Liver (tissue), 9 donors: ENCODE measurements around the gene EFEMP2. TPM values are rescaled to one million over a fixed set of nuclear protein-coding genes. Genes with fewer than 3 reads are reported as not detected.

Experiments
- DNase-seq: peaks from one replicate; pipeline ENCODE4 v3.0.0-alpha.2; 2017; ENCODE audit warnings: low spot score
- H3K27ac ChIP-seq, 2 donors: one replicate each; pipeline ENCODE4 v1.7.0; 2013; ENCODE audit warnings: inconsistent platforms in 2 of 2, low read length in 2 of 2, control low read depth in 1 of 2, low read depth in 1 of 2, mild to moderate bottlenecking in 1 of 2
- H3K27me3 ChIP-seq, 4 donors: one replicate each; pipeline versions ENCODE4 v1.6.1 to v1.7.0; 2013; ENCODE audit warnings: low read length in 3 of 4, inconsistent platforms in 1 of 4, mild to moderate bottlenecking in 1 of 4, moderate library complexity in 1 of 4; ENCODE audit not compliant: control insufficient read depth in 4 of 4, insufficient read depth in 4 of 4
- H3K36me3 ChIP-seq, 4 donors: one replicate each; pipeline versions ENCODE4 v1.6.1 to v1.7.0; 2013; ENCODE audit warnings: low read length in 3 of 4, mild to moderate bottlenecking in 3 of 4, low read depth in 1 of 4, moderate library complexity in 1 of 4; ENCODE audit not compliant: control insufficient read depth in 4 of 4, insufficient read depth in 3 of 4
- H3K4me1 ChIP-seq, 4 donors: one replicate each; pipeline versions ENCODE4 v1.6.1 to v1.7.0; 2013; ENCODE audit warnings: low read length in 3 of 4, mild to moderate bottlenecking in 3 of 4, moderate library complexity in 1 of 4; ENCODE audit not compliant: control insufficient read depth in 4 of 4, insufficient read depth in 4 of 4
- H3K4me3 ChIP-seq, 3 donors: one replicate each; pipeline versions ENCODE4 v1.6.1 to v1.7.0; 2013; ENCODE audit warnings: low read length in 3 of 3, control low read depth in 1 of 3, low read depth in 1 of 3, mild to moderate bottlenecking in 1 of 3
- H3K9ac ChIP-seq, 2 donors: one replicate each; pipeline ENCODE4 v1.7.0; 2013; ENCODE audit warnings: low read length in 2 of 2, mild to moderate bottlenecking in 2 of 2, moderate library complexity in 2 of 2, control low read depth in 1 of 2, low read depth in 1 of 2
- H3K9me3 ChIP-seq, 4 donors: one replicate each; pipeline versions ENCODE4 v1.6.1 to v1.7.0; 2013; ENCODE audit warnings: low read length in 3 of 4; ENCODE audit not compliant: control insufficient read depth in 4 of 4
- EGR1 ChIP-seq, 2 donors: IDR thresholded peaks; 2 replicates each; pipeline ENCODE4 v1.6.1; 2016 to 2018; ENCODE audit warnings: antibody characterized with exemption in 2 of 2, low read depth in 2 of 2
- FOXA1 ChIP-seq: IDR thresholded peaks from 2 replicates; pipeline ENCODE4 v1.6.1; 2016; ENCODE audit warnings: antibody characterized with exemption
- FOXA2 ChIP-seq: IDR thresholded peaks from 2 replicates; pipeline ENCODE4 v1.6.1; 2016; ENCODE audit warnings: antibody characterized with exemption
- GABPA ChIP-seq, 2 donors: IDR thresholded peaks in 1 of 2; conservative IDR thresholded peaks in 1 of 2; 2 replicates each; pipeline ENCODE4 v1.6.1; 2016; ENCODE audit warnings: antibody characterized with exemption in 2 of 2, mild to moderate bottlenecking in 1 of 2, moderate library complexity in 1 of 2
- HNF4A ChIP-seq, 2 donors: conservative IDR thresholded peaks; 2 replicates each; pipeline ENCODE4 v1.6.1; 2016; ENCODE audit warnings: antibody characterized with exemption in 2 of 2, mild to moderate bottlenecking in 2 of 2
- HNF4G ChIP-seq: IDR thresholded peaks from 2 replicates; pipeline ENCODE4 v1.6.1; 2016; ENCODE audit warnings: antibody characterized with exemption
- JUND ChIP-seq, 2 donors: IDR thresholded peaks; 2 replicates each; pipeline ENCODE4 v1.6.1; 2016; ENCODE audit warnings: antibody characterized with exemption in 2 of 2
- NR2F2 ChIP-seq: IDR thresholded peaks from 2 replicates; pipeline ENCODE4 v1.6.1; 2016; ENCODE audit warnings: antibody characterized with exemption
- RAD21 ChIP-seq, 2 donors: IDR thresholded peaks; 2 replicates each; pipeline ENCODE4 v1.6.1; 2016; ENCODE audit warnings: antibody characterized with exemption in 2 of 2, mild to moderate bottlenecking in 2 of 2
- RXRA ChIP-seq, 2 donors: IDR thresholded peaks; 2 replicates each; pipeline ENCODE4 v1.6.1; 2017 to 2018; ENCODE audit warnings: antibody characterized with exemption in 2 of 2, mild to moderate bottlenecking in 1 of 2
- SP1 ChIP-seq: IDR thresholded peaks from 2 replicates; pipeline ENCODE4 v1.6.1; 2018; ENCODE audit warnings: antibody characterized with exemption, mild to moderate bottlenecking
- TAF1 ChIP-seq: conservative IDR thresholded peaks from 2 replicates; pipeline ENCODE4 v1.6.1; 2016; ENCODE audit warnings: antibody characterized with exemption, mild to moderate bottlenecking
- YY1 ChIP-seq: IDR thresholded peaks from 2 replicates; pipeline ENCODE4 v1.6.1; 2016; ENCODE audit warnings: antibody characterized with exemption, mild to moderate bottlenecking
- WGBS: extraction: QIAGEN DNeasy Blood & Tissue Kit; methylation state at CpG from one replicate; pipeline ENCODE4 v1.1.7; 2013; 5-methylcytosine and 5-hydroxymethylcytosine counted together
- polyA plus RNA-seq, 2 donors: library from polyadenylated mRNA; stranded (reverse) in 1 of 2; unstranded in 1 of 2; fragments of 200-250 nt in 1 of 2; fragments of >200 nt in 1 of 2; fragmentation: Nextera tagmentation in 1 of 2; extraction: Ambion mirVana in 1 of 2; gene quantifications; one replicate each; pipeline versions ENCODE4 v1.2.1 to v1.2.3, GENCODE V29; 2013 to 2015
- total RNA-seq, 2 donors: library from RNA; depleted of rRNA; stranded (reverse); fragments of >200 nt; gene quantifications; one replicate each; pipeline ENCODE4 v1.2.3, GENCODE V29; 2014
- TF ChIP-seq, protein P1 (sequence below): fragments of 150-350 bp; IDR thresholded peaks from 2 replicates; pipeline ENCODE4 v1.5.1; 2017; ENCODE audit warnings: improper control_type of control experiment, low read depth, low read length; ENCODE audit not compliant: missing input control
- TF ChIP-seq, protein P2 (sequence below): IDR thresholded peaks from 2 replicates; pipeline ENCODE4 v1.6.1; 2016; ENCODE audit warnings: antibody characterized with exemption
- TF ChIP-seq, protein P3 (sequence below): IDR thresholded peaks from 2 replicates; pipeline ENCODE4 v1.6.1; 2016; ENCODE audit warnings: antibody characterized with exemption, mild to moderate bottlenecking
- TF ChIP-seq, protein P4 (sequence below): IDR thresholded peaks from 2 replicates; pipeline ENCODE4 v1.6.1; 2016; ENCODE audit warnings: antibody characterized with exemption
- TF ChIP-seq, protein P5 (sequence below): IDR thresholded peaks from 2 replicates; pipeline ENCODE4 v1.6.1; 2016; ENCODE audit warnings: antibody characterized with exemption
- donor health status: healthy.
- donor health status: healthy.
- donor health status: healthy.
- donor health status: healthy.
- donor health status: healthy.

Gene EFEMP2
- total and polyA plus RNA-seq, 4 donors = 5.0 to 10.7 (median 5.3) TPM

DNA sequence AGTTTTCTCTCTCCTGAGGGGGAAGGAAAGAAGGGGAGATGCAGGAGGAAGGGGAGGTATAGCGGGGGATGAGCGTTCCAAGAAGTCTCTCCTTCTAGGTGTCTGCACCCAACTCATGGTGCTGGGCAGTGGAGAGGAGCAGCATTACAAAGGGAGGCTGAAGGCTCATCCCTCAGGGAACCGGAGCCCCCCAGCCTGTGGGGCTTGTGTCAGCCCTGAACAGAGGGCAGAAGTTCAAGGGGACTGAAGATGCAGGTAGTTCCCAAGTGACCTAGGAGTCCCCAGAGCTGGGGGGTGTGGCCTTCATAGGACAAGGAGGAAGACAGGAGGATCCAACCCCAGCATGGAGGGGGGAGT, 44.5 kb upstream of the EFEMP2 start:
- DNase-seq = no peak
- no peaks in the 10 kb centered on the region for H3K27me3 ChIP-seq
- peaks cover 0 to 2% (median 0%) of the 10 kb centered on the region in 4 donors for H3K36me3 ChIP-seq
- no peak overlapping the region for H3K27ac ChIP-seq
- H3K9ac ChIP-seq = no peak overlapping the region
- peaks cover 7 to 31% (median 21%) of the 10 kb centered on the region in 4 donors for H3K4me1 ChIP-seq
- H3K9me3 ChIP-seq = no peaks in the 10 kb centered on the region
- TF ChIP-seq FOXA2 (no peak), SP1 (no peak), YY1 (no peak), RAD21 (IDR thresholded peaks at IDR 0.05) (no peak), RXRA (IDR thresholded peaks at IDR 0.05) (no peak)
- no peak overlapping the region for H3K4me3 ChIP-seq
- 95% methylated on average over 3 of the region's 3 CpGs for WGBS

DNA sequence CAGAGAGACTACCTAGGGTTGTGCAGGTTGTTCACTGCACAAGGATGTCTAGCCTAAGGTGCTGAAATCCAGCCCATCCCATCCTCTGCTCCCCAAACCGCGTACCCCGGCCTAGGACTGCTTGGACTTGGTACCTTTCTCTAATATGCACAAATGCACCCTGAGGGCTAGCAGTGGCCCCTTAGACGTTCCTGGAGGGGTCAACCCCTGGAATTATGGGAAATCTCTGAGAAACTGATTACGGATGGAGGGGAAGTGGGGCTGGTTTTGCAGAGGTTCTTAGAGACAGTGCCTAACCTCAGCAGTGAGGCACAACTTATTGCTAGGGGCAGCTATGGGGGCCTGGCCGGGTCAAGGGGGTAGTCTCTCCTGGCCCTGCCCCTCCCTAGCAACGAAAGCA, 43.8 kb upstream of the EFEMP2 start:
- TF ChIP-seq, protein P1, sequence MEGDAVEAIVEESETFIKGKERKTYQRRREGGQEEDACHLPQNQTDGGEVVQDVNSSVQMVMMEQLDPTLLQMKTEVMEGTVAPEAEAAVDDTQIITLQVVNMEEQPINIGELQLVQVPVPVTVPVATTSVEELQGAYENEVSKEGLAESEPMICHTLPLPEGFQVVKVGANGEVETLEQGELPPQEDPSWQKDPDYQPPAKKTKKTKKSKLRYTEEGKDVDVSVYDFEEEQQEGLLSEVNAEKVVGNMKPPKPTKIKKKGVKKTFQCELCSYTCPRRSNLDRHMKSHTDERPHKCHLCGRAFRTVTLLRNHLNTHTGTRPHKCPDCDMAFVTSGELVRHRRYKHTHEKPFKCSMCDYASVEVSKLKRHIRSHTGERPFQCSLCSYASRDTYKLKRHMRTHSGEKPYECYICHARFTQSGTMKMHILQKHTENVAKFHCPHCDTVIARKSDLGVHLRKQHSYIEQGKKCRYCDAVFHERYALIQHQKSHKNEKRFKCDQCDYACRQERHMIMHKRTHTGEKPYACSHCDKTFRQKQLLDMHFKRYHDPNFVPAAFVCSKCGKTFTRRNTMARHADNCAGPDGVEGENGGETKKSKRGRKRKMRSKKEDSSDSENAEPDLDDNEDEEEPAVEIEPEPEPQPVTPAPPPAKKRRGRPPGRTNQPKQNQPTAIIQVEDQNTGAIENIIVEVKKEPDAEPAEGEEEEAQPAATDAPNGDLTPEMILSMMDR = no peak
- TF ChIP-seq FOXA1 (no peak), SP1 (no peak), RAD21 (IDR thresholded peaks at IDR 0.05) (no peak), NR2F2 (no peak), JUND (IDR thresholded peaks at IDR 0.05) (no peak), FOXA2 (no peak), GABPA (IDR thresholded peaks at IDR 0.05 in 1 of 2, conservative IDR thresholded peaks at IDR 0.05 in 1 of 2) (no peak), TAF1 (no peak), YY1 (no peak), HNF4G (no peak), HNF4A (conservative IDR thresholded peaks at IDR 0.05) (no peak), EGR1 (IDR thresholded peaks at IDR 0.05; ENCODE audit: low read depth in 2 of 2) (no peak), RXRA (IDR thresholded peaks at IDR 0.05) (no peak)
- TF ChIP-seq, protein P2, sequence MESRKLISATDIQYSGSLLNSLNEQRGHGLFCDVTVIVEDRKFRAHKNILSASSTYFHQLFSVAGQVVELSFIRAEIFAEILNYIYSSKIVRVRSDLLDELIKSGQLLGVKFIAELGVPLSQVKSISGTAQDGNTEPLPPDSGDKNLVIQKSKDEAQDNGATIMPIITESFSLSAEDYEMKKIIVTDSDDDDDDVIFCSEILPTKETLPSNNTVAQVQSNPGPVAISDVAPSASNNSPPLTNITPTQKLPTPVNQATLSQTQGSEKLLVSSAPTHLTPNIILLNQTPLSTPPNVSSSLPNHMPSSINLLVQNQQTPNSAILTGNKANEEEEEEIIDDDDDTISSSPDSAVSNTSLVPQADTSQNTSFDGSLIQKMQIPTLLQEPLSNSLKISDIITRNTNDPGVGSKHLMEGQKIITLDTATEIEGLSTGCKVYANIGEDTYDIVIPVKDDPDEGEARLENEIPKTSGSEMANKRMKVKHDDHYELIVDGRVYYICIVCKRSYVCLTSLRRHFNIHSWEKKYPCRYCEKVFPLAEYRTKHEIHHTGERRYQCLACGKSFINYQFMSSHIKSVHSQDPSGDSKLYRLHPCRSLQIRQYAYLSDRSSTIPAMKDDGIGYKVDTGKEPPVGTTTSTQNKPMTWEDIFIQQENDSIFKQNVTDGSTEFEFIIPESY = no peak
- TF ChIP-seq, protein P3, sequence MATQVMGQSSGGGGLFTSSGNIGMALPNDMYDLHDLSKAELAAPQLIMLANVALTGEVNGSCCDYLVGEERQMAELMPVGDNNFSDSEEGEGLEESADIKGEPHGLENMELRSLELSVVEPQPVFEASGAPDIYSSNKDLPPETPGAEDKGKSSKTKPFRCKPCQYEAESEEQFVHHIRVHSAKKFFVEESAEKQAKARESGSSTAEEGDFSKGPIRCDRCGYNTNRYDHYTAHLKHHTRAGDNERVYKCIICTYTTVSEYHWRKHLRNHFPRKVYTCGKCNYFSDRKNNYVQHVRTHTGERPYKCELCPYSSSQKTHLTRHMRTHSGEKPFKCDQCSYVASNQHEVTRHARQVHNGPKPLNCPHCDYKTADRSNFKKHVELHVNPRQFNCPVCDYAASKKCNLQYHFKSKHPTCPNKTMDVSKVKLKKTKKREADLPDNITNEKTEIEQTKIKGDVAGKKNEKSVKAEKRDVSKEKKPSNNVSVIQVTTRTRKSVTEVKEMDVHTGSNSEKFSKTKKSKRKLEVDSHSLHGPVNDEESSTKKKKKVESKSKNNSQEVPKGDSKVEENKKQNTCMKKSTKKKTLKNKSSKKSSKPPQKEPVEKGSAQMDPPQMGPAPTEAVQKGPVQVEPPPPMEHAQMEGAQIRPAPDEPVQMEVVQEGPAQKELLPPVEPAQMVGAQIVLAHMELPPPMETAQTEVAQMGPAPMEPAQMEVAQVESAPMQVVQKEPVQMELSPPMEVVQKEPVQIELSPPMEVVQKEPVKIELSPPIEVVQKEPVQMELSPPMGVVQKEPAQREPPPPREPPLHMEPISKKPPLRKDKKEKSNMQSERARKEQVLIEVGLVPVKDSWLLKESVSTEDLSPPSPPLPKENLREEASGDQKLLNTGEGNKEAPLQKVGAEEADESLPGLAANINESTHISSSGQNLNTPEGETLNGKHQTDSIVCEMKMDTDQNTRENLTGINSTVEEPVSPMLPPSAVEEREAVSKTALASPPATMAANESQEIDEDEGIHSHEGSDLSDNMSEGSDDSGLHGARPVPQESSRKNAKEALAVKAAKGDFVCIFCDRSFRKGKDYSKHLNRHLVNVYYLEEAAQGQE = no peak
- TF ChIP-seq, protein P4, sequence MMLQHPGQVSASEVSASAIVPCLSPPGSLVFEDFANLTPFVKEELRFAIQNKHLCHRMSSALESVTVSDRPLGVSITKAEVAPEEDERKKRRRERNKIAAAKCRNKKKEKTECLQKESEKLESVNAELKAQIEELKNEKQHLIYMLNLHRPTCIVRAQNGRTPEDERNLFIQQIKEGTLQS = no peak
- TF ChIP-seq, protein P5, sequence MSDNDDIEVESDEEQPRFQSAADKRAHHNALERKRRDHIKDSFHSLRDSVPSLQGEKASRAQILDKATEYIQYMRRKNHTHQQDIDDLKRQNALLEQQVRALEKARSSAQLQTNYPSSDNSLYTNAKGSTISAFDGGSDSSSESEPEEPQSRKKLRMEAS = no peak
- Histone ChIP-seq H3K36me3 (no peaks in the 10 kb centered on the region), H3K27ac (peak overlapping the region; percentile 9 to 31), H3K9ac (no peak overlapping the region), H3K27me3 (no peaks in the 10 kb centered on the region), H3K4me3 (no peak overlapping the region), H3K9me3 (no peaks in the 10 kb centered on the region), H3K4me1 (peaks cover 7 to 34% (median 22%) of the 10 kb centered on the region in 4 donors)
- DNase-seq = no peak
- 83% methylated on average over 7 of the region's 7 CpGs for WGBS
